ENCODE results near the gene FAM114A1.
A peak's percentile ranks its signal among the peaks of the same experiment; 100 is the strongest.

Gene FAM114A1

DNA sequence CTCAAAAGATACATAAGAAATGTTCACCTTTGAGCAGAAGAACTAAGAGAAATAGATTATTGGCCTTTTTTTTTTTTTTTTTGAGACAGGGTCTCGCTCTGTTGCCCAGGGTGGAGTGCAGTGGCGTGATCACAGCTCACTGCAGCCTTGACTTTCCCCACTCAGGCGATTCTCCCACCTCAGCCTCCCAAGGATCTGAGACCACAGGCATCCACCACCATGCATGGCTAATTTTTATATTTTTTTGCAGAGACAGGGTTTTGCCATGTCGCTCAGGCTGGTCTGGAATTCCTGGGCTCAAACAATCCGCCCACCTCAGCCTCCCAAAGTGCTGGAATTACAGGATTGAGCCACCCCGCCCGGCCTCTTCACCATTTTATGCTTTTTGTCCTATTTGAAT, 8.1 kb upstream of the FAM114A1 start:
- no peak for DNase-seq

DNA sequence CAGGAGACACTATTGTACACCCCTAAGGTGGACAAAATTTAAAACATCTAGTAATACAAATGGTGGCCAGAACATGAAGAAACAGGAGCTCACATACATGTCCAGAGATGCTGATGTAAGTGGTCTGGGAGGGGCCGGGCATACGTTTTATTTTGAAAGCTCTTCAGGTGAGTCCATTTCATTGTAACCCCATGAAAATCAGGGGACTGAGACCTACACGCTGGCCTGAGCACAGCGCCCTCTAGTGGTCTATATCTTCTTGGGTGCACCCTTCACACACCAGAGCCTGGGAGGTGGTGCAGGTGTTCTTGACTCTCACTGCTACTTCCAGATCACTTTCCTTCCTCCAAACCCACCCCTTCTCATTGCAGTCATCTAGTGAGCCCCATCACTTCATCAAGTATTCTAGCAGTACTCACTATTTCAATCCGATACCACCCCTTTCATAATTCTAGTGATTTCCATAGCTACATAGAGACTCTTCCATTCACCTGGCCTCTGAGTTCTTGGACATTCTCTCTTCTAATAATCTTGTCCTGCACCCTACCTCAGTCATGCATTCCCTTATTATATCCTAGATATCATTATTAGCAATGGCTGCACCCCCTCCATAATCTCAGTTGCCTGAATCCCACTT, 6.7 kb upstream of the FAM114A1 start:
- DNase-seq: peak; percentile 22

DNA sequence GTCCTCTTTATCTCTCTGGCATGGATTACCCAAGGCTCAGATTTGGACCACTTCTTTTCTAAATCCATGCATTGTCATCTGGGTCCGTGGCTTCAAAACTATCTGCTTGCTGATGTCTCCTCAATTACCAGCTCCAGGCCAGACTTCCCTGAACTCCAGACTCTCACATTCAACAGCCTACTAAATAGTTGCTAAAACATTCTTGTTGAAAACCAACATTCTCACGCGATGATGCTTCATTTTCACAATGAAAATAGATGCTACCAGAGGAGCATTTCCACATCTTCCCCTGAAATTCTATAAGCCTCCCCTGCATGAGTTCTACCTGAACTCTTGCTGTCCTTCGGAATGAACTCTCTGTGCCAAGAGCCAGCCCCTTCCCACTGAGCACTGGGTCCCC, 5.8 kb upstream of the FAM114A1 start:
- no peak for DNase-seq

DNA sequence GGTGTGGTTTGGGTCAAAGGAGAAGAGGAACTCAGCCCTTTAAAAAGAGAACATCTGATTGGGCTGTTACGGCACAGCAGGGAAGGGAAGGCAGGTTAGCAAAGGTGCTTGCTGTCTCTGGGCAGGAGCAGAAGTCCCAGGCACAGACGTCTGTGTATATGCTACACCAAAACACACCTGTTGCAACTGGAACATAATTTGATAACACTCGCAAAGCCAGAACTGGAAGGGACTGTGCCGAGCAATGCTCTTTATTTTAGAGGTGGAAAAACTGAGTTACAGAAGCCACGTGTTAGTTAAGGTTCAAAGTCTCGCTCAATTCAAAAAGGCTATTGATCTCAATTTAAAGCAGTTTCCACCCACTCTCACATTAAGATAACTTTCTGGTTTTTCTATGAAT, 2.2 kb upstream of the FAM114A1 start:
- no peak for DNase-seq

DNA sequence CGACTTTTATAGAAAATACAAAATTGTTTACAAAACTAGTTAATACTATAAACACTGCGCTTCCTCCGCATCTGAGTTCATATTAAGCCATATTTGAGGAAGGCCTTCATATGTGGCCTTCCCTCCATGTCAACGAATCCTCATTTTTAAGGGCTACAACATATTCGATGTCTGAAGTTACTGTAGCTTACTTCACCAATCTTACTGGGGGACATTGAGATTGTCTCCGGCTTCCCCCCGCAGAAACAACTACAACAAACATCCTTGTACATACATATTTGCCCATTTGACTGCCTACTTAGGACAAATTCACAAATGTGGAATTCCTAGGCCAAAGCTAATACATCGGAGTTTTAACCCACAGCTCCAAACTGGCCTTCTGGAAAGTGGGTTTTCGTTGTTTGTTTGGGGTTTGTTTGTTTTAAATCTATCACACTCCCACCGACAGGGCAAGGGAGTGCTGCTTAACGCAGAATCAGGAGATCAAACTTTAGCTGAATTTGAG, 581 bp upstream of the FAM114A1 start:
- DNase-seq: no peak

DNA sequence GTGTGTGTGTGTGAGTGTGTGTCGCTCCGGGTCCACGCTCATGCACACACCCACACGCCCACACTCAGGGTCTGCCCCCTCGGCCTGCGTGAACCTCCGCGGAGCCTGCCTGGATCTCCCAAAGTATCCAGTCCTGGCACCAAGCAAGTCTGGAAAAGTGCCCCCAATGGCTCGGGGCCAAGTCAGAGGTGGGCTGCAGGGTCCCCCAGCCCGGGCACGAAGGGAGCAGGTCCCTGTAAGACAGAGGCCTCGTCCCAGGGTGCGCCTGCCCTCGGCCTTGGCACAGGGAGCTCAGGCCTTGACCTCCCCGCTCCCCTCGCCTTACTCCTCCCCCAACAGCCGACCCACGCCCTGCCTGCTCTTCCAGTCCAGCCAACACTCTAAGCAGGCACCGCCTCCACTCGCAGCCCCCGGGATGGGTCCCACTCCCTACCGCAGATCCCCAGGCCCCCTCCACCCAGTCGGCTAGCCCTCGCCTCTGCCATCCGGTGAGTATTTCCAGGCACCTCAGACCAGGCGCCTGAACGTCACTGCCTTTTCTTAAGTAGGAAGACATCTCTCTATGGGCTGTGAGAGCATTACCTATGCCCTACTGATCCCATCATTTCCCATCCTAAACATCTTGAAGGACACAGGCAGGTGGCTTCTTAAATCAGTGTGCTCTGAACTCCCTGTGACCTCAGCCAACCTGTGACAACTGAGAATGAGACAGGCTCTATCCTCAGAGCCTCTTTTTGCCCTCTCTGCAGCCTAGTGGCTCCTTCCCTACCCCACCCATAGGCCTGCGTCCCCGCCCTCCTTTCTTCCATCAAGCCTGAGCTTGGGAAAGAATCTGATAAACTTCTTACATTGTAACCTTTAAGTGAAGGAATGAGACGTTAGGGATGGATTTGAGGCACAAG, 704 bp downstream of the FAM114A1 start:
- no peak for DNase-seq

DNA sequence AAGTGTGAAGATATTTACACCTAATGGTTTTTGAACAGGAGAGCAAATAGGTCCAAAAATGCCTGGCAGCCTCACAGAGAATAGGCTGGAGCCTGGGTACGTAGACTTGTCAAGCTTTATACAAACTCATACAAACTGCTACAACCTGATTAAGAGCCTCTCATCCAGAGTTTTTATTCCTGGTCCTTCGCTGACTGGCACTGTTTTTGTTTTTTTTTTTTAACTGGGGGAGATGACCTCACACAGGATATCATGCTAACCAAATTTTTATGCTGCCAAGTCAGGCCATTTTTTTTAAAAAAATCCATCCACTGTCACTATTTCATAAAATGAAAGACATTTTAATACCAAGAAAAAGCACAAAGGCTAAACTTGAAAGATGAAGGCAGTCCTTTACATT, 1.9 kb downstream of the FAM114A1 start:
- DNase-seq: no peak

DNA sequence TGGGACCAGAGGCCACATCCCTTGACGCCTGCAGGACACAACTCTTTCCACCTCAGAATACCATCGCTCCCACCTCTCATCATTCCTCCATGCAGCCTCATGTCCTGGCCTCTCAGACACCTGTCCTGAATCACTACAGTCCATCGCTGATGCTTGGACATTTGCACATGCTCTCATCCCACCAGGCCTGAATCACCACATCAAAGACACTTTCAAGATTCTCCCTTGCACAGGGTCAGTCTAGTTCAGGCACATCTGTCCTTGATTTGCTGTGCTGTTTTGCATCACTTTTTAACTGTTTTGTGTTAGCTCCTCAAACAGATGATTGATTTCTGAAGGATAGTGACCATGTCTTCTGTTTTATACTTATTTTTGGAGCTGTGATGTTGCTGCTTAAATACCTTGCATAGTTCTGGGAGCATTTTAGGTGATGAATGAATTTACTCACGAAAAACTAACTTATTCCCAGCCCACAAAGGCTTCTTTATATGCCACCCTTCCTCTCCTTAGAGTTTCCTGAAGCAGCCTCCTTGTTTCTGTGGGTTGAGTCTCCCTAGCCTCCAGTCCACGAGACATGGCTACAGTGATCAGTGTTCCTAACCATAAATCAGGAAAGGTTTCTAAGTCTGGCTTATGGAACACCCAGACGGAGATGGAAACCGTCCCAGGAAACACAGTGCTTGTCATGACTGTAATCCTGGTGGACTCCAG, 2.6 kb downstream of the FAM114A1 start:
- no peak for DNase-seq

DNA sequence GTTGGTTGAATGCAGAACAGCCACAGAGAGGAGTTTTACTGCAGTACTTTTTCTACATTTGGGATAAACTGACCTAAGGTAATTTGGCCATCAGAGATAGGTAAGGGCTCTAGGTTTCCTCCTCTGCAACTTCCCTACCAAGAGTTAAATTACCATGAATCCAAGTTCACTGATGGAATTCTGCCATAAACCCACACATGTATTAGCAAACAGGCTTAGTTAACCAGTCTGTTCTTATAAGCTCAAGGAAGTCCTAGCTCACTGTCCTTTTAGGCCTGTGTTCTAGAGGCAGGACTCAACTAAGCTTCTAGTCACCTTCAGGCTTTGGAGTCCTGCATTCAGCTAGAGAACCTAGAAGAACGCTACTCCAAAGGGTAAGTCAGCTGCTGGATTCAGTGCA, 4.0 kb downstream of the FAM114A1 start:
- DNase-seq: no peak

DNA sequence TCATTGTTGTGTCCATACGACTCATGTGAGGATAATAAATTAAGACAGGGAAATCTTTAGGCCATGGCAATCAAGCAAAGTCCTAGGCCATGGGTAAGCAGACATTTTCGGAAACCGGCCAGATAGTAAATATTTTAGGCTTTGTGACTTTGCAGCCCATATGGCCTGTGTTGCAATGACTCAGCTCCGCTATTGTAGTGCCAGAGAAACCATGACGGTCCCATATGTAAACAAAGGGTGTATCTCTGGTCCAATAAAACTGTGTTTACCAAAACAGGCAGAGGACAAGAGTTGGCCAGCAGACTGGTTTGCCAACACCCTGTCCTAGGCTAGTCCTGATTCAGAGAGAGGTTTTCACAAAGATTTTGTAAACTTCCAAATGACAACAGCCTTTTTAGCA, 5.0 kb downstream of the FAM114A1 start:
- DNase-seq: peak; percentile 30

DNA sequence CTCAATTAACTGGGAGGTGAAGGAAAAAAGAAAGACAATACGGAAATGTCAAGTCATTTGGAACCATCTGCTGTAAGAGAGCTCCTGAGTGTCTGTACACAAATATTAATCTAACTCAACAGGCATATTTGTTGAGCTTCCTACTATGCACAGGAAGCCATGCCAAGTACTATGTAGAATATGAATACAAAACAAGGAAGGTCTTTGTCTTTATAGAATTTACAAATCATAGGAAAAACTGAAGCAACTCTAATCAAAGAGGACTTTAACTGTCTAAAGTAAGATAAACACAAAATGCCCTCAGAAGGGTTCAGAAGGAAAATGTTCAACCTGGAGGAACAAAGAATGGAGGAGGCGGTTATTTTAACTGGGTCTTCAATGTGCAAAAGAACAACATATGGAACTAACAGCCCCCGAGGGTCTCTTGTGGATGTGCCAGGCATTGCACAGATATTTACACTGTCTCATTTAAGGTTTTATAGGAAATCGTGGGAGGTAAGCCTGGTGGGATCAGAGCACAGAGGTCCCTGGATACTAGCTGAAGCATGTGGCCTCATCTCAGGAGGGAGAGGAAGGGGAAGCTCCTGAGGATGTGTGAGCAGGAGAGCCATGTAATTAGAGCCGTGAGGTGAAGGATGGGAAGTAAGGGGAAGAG, 5.8 kb downstream of the FAM114A1 start:
- no peak for DNase-seq

DNA sequence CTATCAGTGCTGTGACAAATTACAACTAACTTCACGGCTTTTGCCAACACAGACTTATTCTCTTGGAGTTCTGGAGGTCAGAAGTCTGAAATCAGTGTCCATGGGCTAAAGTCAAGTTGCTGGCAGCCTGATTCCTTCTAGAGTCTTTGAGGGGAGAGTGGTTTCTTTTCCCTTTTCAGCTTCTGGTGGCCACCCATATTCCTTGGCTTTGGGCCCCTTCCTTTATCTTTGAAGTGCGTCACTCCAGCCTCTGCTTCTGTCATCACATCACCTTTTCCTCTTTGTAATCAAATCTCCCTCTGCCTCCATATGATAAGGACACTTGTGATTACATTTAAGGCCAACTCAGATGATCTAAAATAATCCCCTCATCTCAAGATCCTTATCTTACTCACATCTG, 9.0 kb downstream of the FAM114A1 start:
- no peak for DNase-seq

DNA sequence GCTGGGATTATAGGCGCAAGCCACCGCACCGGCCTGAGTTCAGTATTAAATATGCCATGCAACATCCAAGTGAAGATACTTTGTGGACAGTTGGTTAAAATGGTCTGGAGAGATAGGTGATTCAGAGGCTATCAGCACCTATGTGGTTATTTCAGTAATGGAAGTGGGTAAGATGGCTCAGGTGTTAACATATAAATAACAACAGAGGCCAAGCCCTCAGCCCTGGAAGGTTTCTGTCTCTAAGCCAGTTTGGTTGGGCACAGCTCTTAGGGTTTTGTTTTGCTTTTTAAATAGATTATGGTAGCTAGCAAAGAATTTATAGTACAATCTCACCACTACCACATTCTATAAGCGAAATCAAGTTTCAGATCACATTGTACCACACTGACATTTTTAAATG, 16.6 kb downstream of the FAM114A1 start:
- DNase-seq: no peak

DNA sequence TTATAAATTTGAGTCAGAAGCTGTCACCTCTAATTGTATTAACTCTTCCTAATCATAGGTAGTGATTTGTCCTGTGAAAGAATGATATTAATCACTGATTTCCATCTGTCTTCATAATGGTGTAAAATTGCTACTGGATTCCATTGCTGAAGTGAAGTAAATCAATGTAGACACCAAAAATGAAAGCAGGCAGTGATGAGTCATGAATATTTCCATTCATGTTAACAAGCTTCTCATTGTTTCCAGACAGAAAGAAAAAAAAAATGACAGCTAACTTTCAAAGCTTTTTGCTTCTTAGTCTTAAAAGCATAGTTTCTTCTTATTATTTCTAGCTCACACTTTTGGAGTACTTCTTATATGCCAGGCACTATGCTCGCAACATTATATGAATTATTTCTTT, 21.5 kb downstream of the FAM114A1 start:
- no peak for DNase-seq

DNA sequence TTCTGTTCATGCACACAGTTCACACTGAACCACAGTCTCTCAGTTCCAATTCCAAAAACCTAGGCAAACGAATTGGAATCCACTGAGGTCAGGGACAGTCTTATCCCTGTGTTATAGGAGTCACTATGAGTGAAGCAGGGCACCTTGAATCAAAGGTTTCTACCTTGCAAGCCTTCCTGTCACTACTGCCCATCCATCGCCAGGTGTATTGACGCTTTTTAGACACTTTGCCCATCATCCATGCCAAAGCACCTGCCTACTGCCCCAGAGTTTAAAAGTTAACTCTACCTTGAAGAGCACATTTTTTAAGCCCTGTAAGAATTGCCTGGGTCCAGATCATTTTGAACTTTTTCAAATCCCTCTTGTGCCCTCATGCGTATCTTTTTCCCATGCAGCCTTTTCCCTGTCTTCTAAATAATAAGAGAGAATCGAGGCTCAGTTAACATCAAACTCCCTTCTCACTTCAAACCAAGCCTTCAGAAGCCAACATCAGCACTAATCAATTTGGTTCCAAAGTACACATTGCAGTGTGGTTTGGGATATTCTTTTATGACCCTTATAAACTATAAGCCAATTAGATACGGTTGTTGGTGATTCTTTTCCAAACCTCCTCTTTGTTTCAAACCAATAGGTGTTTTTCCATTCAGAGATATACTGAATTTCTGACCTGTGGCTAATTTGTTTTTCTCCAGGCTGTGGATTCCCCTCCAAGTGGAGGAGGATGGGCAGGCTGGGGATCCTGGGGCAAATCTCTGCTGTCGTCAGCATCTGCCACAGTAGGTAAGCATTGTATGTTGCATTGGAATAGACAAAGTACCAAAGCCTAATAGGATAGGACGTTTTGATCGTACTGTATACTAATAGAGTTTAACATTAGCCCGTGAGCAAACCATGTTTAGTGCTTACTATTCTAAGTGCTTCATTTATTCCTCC, 23.7 kb downstream of the FAM114A1 start:
- DNase-seq: no peak

DNA sequence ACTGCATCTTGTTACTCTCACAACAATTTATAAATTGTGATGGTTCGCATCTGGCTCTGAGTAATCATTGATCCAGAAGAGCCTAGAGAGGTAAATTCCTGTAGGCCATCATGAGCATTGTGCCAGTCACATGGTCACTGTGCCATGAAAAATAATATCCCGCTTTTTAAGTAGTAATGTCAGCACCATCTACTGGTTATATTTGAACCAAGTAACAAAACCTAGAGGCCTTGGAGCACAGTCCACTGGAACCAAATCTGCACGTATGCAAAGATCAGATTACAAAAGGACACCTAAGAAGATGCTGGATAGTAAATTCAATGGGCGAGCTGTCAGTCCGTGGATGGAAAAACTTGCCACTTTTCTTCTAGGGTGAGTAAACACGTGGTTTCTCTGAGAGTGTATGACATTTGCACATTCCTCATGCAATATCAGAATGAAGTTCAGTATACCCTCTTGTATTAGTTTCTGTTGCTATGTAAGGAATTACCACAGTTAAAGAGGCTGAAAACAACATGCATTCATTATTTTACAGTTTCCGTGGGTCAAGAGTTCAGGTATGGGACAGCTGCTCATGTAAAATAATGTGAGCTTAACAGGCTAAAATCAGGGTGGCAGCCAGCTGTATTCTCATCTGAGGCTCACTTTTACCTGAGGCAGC, 26.8 kb downstream of the FAM114A1 start:
- DNase-seq: no peak

DNA sequence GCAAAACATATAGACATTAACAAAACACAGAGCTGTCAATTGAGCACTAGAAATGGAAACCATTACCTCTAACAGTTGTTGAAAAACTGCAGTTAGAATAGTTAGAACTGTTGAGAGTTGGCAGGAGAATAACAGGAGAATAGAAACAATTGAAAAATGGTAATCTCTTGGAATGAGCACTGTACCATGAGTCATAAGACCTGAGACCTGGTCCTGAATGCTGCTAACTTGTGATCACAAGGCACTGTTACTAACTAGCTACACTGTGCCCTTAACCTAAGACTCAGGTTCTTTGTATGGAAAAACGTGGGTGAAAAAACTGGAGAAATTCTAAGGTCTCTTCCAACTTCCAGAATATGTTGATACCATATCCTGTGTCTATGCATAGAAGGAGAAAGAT, 29.3 kb downstream of the FAM114A1 start:
- DNase-seq: no peak

DNA sequence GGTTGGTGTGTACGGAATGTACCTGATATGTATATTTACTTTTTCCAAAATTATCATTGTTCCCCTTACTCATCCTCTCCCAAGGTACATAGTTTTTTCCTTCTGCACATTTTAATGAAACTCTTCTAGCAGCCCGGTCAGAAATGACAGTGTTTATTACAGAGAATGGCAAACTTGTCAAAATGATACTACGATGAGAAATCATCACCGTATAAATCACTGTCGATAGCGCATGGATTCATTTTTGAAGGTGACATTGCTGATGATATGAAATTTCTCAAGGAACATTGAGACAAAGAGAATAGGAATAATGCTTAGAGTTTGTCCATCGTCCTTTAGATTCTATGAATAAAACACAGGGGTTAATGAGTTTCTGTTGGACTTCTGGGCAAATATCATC, 30.6 kb downstream of the FAM114A1 start:
- DNase-seq: no peak

DNA sequence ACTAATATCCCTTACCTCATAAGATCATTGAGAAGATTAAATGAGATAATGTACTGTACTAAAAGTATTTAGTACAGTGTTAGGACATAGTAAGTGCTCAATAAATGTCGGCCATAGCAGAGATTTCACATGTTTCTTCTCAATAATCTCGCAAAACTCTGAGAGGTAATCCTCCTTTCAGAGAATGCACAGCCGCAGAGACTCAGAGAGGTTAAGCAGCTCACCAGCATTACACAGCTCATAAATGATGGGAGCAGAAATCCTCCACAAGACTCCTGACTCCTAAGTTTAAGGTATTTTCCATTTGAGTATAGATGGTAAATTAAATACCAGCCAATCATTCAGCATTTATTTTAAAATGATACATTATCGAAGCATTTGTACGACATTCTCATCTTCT, 34.6 kb downstream of the FAM114A1 start:
- no peak for DNase-seq

DNA sequence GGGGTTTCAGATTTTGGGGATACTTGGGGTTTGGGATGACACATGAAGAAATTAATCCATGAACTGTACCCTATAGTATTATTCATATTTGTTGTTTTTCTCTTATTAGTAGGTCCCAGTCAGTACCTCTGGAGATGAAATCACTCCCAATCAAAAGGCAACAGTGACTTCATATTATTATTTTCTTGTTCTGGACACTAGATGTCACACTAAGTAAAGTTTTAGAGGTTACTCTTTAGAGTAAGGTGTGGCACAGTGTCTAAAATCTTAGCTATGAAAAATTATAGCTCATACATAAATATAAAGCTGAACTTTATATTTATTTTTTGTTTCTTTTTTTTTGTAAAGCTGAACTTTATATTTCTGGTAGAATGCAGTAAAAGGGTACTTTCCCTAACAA, 35.1 kb downstream of the FAM114A1 start:
- DNase-seq: peak; percentile 5

DNA sequence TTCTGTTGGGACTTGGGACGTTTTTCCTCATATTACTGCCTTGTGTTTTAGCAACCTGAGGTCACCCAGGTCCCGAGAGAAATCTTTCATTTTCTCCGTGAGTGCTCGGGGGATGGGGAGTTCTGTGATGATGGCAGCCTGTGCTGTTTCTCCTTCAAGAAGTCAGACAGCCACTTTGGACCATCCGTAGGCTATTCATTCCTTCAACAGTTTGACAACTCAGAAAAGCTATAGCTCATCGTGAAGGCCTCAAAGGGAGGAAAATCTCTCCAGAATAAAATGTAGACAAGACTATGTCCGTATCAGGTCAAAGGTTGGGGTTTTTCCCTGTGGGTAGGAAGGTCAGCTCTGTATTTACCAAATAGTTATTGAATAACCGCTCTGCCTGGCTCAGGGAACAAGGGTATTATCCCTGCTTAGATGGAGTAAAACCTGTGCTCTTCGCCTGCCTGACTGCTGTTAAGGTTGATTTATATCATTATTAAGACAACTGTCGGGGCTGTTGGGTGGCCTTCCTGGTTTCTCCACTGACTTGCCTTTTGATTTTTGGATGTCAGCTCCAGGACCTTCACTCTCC, 36.6 kb downstream of the FAM114A1 start:
- DNase-seq: no peak

Measured in NCI-H345 (cell line).